ENCODE measurements around the gene PSMD3. TPM values are rescaled to one million over a fixed set of nuclear protein-coding genes. Genes with fewer than 3 reads are reported as not detected.
A peak's percentile ranks its signal among the peaks of the same experiment; 100 is the strongest.

The PSMD3 gene
- total RNA-seq, 1 donor from 2014 or later = 132 TPM

DNA sequence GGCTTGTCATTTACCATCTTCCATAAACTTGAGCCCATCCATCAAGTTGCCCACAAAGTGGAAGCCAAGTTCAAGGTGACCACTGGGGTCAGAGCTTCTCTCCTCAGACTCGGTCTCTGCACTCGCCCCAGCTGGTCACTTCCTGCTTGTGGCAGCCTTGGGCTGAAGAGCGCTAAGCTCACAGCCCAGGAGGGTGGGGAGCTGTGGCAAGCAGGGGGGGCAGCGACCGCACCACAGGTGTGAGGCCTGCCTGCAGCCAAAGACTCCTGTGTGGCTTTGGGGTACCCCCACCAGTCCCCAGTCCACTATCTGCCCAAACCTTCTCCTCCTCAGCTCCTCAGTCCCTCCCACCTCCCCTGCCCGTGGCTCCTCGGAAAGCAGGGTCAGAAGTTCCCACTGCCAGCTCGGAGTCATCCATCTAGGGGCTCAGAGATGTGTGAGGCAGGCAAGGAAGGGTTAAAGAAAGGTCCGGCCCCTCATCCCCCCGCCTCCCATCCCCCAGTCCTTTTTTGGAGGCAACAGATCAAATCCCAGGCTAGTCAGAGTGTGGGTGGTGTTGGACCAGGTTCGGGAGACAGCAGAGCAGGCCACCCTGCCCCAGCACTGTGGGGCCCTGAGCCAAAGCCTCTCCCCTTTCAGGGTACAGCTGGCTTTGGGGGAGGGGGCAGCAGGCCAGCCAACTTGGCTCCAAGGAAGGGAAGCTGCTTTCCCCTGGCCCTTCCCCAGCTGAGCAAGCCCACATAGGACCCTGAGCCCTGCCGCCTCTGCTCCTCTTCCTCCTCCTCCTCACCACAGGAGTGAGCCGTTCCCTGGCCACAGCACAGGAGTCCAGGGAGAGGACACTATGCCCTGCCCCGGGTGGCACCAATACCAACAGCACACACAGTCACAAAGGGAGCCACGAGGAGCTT, 37.9 kb downstream of the PSMD3 start:
- Mint-ChIP-seq H3K27ac (ENCODE audit: unreplicated experiment) (no peak overlapping the region), H3K9me3 (ENCODE audit: unreplicated experiment) (no peaks in the 10 kb centered on the region), H3K4me1 (ENCODE audit: unreplicated experiment) (peaks cover 4% of the 10 kb centered on the region), H3K4me3 (ENCODE audit: unreplicated experiment) (no peak overlapping the region), H3K36me3 (ENCODE audit: low read depth, unreplicated experiment) (peaks cover 20% of the 10 kb centered on the region), H3K27me3 (ENCODE audit: unreplicated experiment) (peaks cover 3% of the 10 kb centered on the region)
- TF ChIP-seq, protein P1, sequence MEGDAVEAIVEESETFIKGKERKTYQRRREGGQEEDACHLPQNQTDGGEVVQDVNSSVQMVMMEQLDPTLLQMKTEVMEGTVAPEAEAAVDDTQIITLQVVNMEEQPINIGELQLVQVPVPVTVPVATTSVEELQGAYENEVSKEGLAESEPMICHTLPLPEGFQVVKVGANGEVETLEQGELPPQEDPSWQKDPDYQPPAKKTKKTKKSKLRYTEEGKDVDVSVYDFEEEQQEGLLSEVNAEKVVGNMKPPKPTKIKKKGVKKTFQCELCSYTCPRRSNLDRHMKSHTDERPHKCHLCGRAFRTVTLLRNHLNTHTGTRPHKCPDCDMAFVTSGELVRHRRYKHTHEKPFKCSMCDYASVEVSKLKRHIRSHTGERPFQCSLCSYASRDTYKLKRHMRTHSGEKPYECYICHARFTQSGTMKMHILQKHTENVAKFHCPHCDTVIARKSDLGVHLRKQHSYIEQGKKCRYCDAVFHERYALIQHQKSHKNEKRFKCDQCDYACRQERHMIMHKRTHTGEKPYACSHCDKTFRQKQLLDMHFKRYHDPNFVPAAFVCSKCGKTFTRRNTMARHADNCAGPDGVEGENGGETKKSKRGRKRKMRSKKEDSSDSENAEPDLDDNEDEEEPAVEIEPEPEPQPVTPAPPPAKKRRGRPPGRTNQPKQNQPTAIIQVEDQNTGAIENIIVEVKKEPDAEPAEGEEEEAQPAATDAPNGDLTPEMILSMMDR (IDR thresholded peaks at IDR 0.05; ENCODE audit: unreplicated experiment) = no peak
- DNase-seq (ENCODE audit: low spot score) = no peak

DNA sequence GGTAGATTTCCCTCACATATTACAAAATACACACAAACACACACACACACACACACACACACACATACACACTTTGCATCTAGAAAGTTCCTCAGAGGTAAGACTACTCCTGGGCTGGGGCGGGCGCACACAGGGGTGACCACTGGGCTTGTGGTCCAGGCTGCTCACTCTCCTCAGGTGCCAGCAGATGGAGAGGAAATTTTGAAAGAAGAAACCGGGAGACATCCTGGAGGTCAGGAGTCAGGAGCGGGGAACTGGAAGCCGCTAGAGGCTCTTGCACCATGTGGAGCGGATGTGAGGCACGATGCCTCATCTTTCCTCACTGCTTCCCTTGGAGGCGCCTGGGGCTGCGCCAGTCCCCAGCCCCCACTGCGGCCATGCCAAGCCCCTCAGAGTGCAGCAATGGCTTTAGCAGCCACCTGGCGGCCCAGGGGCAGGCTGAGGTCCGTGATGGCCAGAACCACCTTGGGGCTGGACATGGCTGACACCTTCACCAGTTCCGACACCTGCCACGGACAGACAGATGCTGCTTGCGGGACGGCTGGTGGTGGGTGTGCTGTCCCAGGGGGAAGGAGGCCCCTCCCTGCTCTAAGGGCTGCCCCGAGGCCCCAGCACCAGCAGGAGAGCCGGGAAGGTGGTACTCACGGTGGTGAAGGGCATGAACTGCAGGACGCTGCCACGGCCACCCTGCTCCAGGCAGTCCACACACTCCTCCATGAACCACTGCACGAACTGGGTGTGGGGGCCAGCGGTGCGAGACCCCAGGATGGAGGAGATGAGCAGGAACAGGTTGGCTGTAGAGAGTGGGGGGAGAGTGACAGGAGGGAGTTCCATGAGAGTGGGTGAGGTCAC, 38.8 kb downstream of the PSMD3 start:
- Mint-ChIP-seq H3K4me1 (ENCODE audit: unreplicated experiment) (peaks cover 4% of the 10 kb centered on the region), H3K27ac (ENCODE audit: unreplicated experiment) (no peak overlapping the region), H3K27me3 (ENCODE audit: unreplicated experiment) (peaks cover 5% of the 10 kb centered on the region), H3K9me3 (ENCODE audit: unreplicated experiment) (no peaks in the 10 kb centered on the region), H3K4me3 (ENCODE audit: unreplicated experiment) (peak overlapping the region; percentile 43), H3K36me3 (ENCODE audit: low read depth, unreplicated experiment) (peaks cover 21% of the 10 kb centered on the region)
- TF ChIP-seq, protein P1 (IDR thresholded peaks at IDR 0.05; ENCODE audit: unreplicated experiment) = no peak
- no peak for DNase-seq (ENCODE audit: low spot score)

DNA sequence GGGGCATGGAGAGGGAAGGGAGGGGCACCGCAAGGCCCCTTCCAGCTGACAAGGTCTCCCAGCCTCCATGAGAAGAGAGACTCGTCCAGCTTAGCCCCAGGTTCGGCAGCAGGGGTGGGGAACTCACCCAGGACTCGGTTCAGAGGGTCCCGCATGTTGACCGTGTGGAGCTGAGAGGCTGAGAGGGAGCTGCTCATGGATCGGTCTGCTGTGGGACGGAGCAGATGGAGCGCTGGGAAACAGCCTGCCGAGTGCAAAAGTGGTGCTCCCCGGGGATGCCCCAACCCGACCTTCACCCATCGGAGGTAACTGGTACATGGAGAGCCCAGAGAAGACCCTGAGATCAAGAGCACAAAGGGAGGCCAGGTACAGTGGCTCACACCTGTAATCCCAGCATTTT, 39.5 kb downstream of the PSMD3 start:
- no peaks in the 10 kb centered on the region for H3K9me3 Mint-ChIP-seq (ENCODE audit: unreplicated experiment)
- H3K27me3 Mint-ChIP-seq (ENCODE audit: unreplicated experiment) = peaks cover 5% of the 10 kb centered on the region
- no peak for DNase-seq (ENCODE audit: low spot score)
- peaks cover 4% of the 10 kb centered on the region for H3K4me1 Mint-ChIP-seq (ENCODE audit: unreplicated experiment)
- H3K27ac Mint-ChIP-seq (ENCODE audit: unreplicated experiment) = no peak overlapping the region
- H3K36me3 Mint-ChIP-seq (ENCODE audit: low read depth, unreplicated experiment) = peaks cover 26% of the 10 kb centered on the region
- H3K4me3 Mint-ChIP-seq (ENCODE audit: unreplicated experiment) = no peak overlapping the region
- TF ChIP-seq, protein P1 (IDR thresholded peaks at IDR 0.05; ENCODE audit: unreplicated experiment) = no peak

DNA sequence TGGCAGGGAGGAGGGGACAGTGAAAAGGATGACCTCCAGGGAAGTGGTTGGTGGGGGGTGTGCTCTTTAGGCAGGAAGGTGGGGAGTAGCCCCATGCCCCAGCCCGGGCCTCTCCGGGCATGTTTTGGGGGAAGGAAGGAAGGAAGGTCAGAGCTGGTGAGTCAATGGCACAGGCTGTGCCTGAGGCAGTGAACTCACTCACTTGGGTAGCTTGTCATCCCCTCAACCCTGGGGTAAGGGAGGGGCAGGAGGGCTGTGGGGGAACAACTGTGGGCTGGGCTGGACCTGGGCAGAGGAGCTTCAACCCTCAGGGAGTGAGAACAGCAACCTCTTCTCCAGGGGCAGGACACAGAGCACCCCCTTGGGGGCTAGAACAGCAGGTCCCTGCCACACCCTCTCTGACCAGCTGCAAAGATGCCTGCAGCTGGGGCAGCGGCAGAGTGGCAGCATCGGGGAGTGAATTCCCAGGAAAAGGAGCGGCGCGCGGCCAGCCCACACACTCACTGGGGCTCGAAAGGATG, 40.9 kb downstream of the PSMD3 start:
- Mint-ChIP-seq H3K36me3 (ENCODE audit: low read depth, unreplicated experiment) (peaks cover 40% of the 10 kb centered on the region), H3K27ac (ENCODE audit: unreplicated experiment) (no peak overlapping the region), H3K9me3 (ENCODE audit: unreplicated experiment) (no peaks in the 10 kb centered on the region), H3K27me3 (ENCODE audit: unreplicated experiment) (peaks cover 5% of the 10 kb centered on the region), H3K4me1 (ENCODE audit: unreplicated experiment) (no peaks in the 10 kb centered on the region), H3K4me3 (ENCODE audit: unreplicated experiment) (no peak overlapping the region)
- no peak for DNase-seq (ENCODE audit: low spot score)
- TF ChIP-seq, protein P1 (IDR thresholded peaks at IDR 0.05; ENCODE audit: unreplicated experiment) = no peak

All from endothelial cell (in vitro differentiated cells).